Esophagus squamous epithelium (tissue), 4 donors: ENCODE results near the gene UTRN.

ENCODE experiments used
- CTCF ChIP-seq, 6 experiments: fragments of 450-650 bp in 4 of 6; fragments of 200-600 bp in 2 of 6; sonication (generic) in 2 of 6; IDR thresholded peaks; one replicate each; pipeline ENCODE4 v1.5.1; 2016 to 2019; ENCODE audit warnings: antibody characterized with exemption in 6 of 6, mild to moderate bottlenecking in 4 of 6, moderate library complexity in 4 of 6
- POLR2A ChIP-seq, 4 donors: fragments of 450-650 bp; IDR thresholded peaks; one replicate each; pipeline ENCODE4 v1.6.1; 2017; ENCODE audit warnings: antibody characterized with exemption in 4 of 4, mild to moderate bottlenecking in 4 of 4, moderate library complexity in 3 of 4

DNA sequence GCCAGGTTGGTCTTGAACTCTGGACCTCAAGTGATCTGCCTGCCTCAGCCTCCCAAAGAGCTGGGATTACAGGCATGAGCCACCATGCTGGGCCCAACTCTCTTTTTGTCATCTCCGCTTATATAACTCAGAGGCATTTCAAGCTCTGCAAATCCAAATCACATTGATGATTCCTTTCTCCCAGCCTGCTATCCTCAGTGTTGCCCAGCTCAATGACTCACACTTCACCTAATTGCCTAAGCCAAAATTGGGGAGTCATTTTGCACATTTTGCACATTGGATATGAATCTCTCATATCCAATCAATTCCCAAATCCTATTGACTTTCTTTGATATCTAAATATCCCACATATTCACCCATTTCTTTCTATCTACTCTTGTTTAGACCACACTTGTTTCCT, 3.9 kb downstream of the UTRN start:
- TF ChIP-seq CTCF (IDR thresholded peaks at IDR 0.05) (no peak), POLR2A (IDR thresholded peaks at IDR 0.05) (no peak)
